CD4-positive, alpha-beta T cell (primary cell): Measurements from ENCODE around the gene MGME1. TPM values are rescaled to one million over a fixed set of nuclear protein-coding genes. Genes with fewer than 3 reads are reported as not detected.

Experiments used
- ATAC-seq: fragments of 200-7000 bp; cut with Tn5 transposase; one replicate; pipeline ENCODE4 v1.10.0; 2022; ENCODE audit warnings: mild to moderate bottlenecking; ENCODE audit not compliant: poor library complexity
- CTCF ChIA-PET: fragments of 350-600 bp; sonication (Branson Sonifier 250); formaldehyde crosslinking; loops from one replicate; lab custom pipeline; 2021; ENCODE audit warnings: antibody characterized with exemption, inconsistent platforms; lab: Charles Lee
- POLR2A ChIA-PET: fragments of 350-600 bp; sonication (Branson Sonifier 250); formaldehyde crosslinking; loops from one replicate; lab custom pipeline; 2021; ENCODE audit warnings: antibody characterized with exemption, inconsistent platforms; lab: Charles Lee
- DNase-seq, 14 experiments: peaks; one replicate each; pipeline ENCODE4 v3.0.0-alpha.2; 2013 to 2020; ENCODE audit warnings: mixed read lengths in 2 of 14
- H3K27ac ChIP-seq, 2 donors: one replicate each; pipeline versions ENCODE4 v1.5.1 to v1.7.0; 2013; ENCODE audit warnings: low read length in 2 of 2, low read depth in 1 of 2, mild to moderate bottlenecking in 1 of 2
- H3K27me3 ChIP-seq, 2 experiments: 1 replicate in 1 of 2; 2 replicates in 1 of 2; pipeline versions ENCODE4 v1.6.1 to v1.7.0; 2013; ENCODE audit warnings: low read length in 2 of 2, control low read depth in 1 of 2, mild to moderate bottlenecking in 1 of 2, moderate library complexity in 1 of 2; ENCODE audit not compliant: insufficient read depth in 2 of 2, control insufficient read depth in 1 of 2
- H3K36me3 ChIP-seq: one replicate; pipeline ENCODE4 v1.6.1; 2013; ENCODE audit warnings: low read length, control low read depth; ENCODE audit not compliant: insufficient read depth
- H3K4me1 ChIP-seq: one replicate; pipeline ENCODE4 v1.6.1; 2013; ENCODE audit warnings: low read length, control low read depth; ENCODE audit not compliant: insufficient read depth
- H3K4me3 ChIP-seq: one replicate; pipeline ENCODE4 v1.5.1; 2013; ENCODE audit warnings: mild to moderate bottlenecking, low read length, moderate library complexity
- H3K9me3 ChIP-seq, 2 experiments: 1 replicate in 1 of 2; 2 replicates in 1 of 2; pipeline versions ENCODE4 v1.6.1 to v1.7.0; 2013; ENCODE audit warnings: low read length in 2 of 2, mild to moderate bottlenecking in 2 of 2, control low read depth in 1 of 2, moderate library complexity in 1 of 2; ENCODE audit not compliant: control insufficient read depth in 1 of 2, insufficient read depth in 1 of 2
- H3K27ac Mint-ChIP-seq: one replicate; pipeline ENCODE4 v1.8.0; 2020; ENCODE audit warnings: mixed read lengths
- H3K27me3 Mint-ChIP-seq: one replicate; pipeline ENCODE4 v1.8.0; 2021; ENCODE audit warnings: mixed read lengths
- H3K36me3 Mint-ChIP-seq: one replicate; pipeline ENCODE4 v1.8.0; 2021; ENCODE audit warnings: low read depth, mixed read lengths
- H3K4me1 Mint-ChIP-seq: one replicate; pipeline ENCODE4 v1.8.0; 2021; ENCODE audit warnings: low read depth, mixed read lengths
- H3K4me3 Mint-ChIP-seq: one replicate; pipeline ENCODE4 v1.8.0; 2020; ENCODE audit warnings: mild to moderate bottlenecking, mixed read lengths
- H3K9me3 Mint-ChIP-seq: one replicate; pipeline ENCODE4 v1.8.0; 2020; ENCODE audit warnings: mixed read lengths
- intact Hi-C, 2 experiments: fragments of 100-400 bp; cut with DNase I in 1 of 2; cut with micrococcal nuclease in 1 of 2; formaldehyde crosslinking; loops; one replicate each; pipeline versions ENCODE4 v1.15.1 to v1.9.0; 2023 to 2025; cut with DNase I, micrococcal nuclease
- total RNA-seq, 174 experiments: library from RNA in 2 of 174; stranded (reverse) in 2 of 174; gene quantifications; one replicate each; pipeline ENCODE4 v1.2.3 and lab custom pipeline; 2021 to 2026
- TF ChIP-seq, protein P1 (sequence below): fragments of 200-600 bp; IDR thresholded peaks from one replicate; pipeline ENCODE4 v1.8.0; 2022; ENCODE audit warnings: antibody characterized with exemption, mild to moderate bottlenecking

MGME1 gene
- total RNA-seq, 2 experiments from 2014 or later = 4.5 to 4.6 TPM

- ChIA-PET CTCF (no interaction called here), POLR2A (no interaction called here)
- Mint-ChIP-seq H3K4me1 (peaks cover 7% of the 10 kb centered on the region), H3K36me3 (no peaks in the 10 kb centered on the region), H3K9me3 (no peaks in the 10 kb centered on the region), H3K4me3 (no peak overlapping the region), H3K27ac (no peak overlapping the region), H3K27me3 (no peaks in the 10 kb centered on the region)
- Histone ChIP-seq H3K36me3 (no peaks in the 10 kb centered on the region), H3K4me3 (no peak overlapping the region), H3K4me1 (peaks cover 7% of the 10 kb centered on the region), H3K27me3 (peaks cover 0 to 2% of the 10 kb centered on the region in 2 experiments), H3K9me3 (no peaks in the 10 kb centered on the region), H3K27ac (no peak overlapping the region)
- intact Hi-C loops = loop anchor here in 1 of 2 experiments (5.0 to 10.0 kb wide), 2 partner anchors 41 to 1194 kb away; no protein-coding TSS in a partner anchor
- DNase-seq = no peak
- no peak for ATAC-seq
- TF ChIP-seq, protein P1, sequence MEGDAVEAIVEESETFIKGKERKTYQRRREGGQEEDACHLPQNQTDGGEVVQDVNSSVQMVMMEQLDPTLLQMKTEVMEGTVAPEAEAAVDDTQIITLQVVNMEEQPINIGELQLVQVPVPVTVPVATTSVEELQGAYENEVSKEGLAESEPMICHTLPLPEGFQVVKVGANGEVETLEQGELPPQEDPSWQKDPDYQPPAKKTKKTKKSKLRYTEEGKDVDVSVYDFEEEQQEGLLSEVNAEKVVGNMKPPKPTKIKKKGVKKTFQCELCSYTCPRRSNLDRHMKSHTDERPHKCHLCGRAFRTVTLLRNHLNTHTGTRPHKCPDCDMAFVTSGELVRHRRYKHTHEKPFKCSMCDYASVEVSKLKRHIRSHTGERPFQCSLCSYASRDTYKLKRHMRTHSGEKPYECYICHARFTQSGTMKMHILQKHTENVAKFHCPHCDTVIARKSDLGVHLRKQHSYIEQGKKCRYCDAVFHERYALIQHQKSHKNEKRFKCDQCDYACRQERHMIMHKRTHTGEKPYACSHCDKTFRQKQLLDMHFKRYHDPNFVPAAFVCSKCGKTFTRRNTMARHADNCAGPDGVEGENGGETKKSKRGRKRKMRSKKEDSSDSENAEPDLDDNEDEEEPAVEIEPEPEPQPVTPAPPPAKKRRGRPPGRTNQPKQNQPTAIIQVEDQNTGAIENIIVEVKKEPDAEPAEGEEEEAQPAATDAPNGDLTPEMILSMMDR = no peak
Observed at GRCh38 chr20:17998446-17998845, 29.6 kb downstream of the MGME1 start.

- ATAC-seq (no peak), DNase-seq (no peak)
- H3K36me3 Mint-ChIP-seq = no peaks in the 10 kb centered on the region
- H3K9me3 ChIP-seq = no peaks in the 10 kb centered on the region
- H3K4me1 Mint-ChIP-seq = peaks cover 6% of the 10 kb centered on the region
- intact Hi-C loops = loop anchor here in 1 of 2 experiments (5.0 to 10.0 kb wide), 2 partner anchors 42 to 1195 kb away; no protein-coding TSS in a partner anchor
- peaks cover 0 to 2% of the 10 kb centered on the region in 2 experiments for H3K27me3 ChIP-seq
- ChIA-PET CTCF (no interaction called here), POLR2A (no interaction called here)
- H3K36me3 ChIP-seq = no peaks in the 10 kb centered on the region
- H3K4me1 ChIP-seq = peaks cover 7% of the 10 kb centered on the region
- TF ChIP-seq, protein P1 = no peak
- H3K4me3 Mint-ChIP-seq = no peak overlapping the region
- H3K27ac ChIP-seq = no peak overlapping the region
- H3K9me3 Mint-ChIP-seq = no peaks in the 10 kb centered on the region
- H3K27ac Mint-ChIP-seq = no peak overlapping the region
- H3K27me3 Mint-ChIP-seq = no peaks in the 10 kb centered on the region
- H3K4me3 ChIP-seq = no peak overlapping the region
Observed at GRCh38 chr20:17999566-17999965, 30.7 kb downstream of the MGME1 start.

GRCh38 chr20:18001131-18001921, 32.5 kb downstream of the MGME1 start:
- no peak for ATAC-seq
- POLR2A ChIA-PET = no interaction called here
- peaks cover 0 to 2% of the 10 kb centered on the region in 2 experiments for H3K27me3 ChIP-seq
- Mint-ChIP-seq H3K36me3 (no peaks in the 10 kb centered on the region), H3K4me3 (no peak overlapping the region), H3K9me3 (no peaks in the 10 kb centered on the region), H3K27ac (no peak overlapping the region), H3K4me1 (peaks cover under 1% of the 10 kb centered on the region), H3K27me3 (no peaks in the 10 kb centered on the region)
- CTCF ChIA-PET = no interaction called here
- DNase-seq = no peak
- no peaks in the 10 kb centered on the region for H3K36me3 ChIP-seq
- peaks cover 1% of the 10 kb centered on the region for H3K4me1 ChIP-seq
- H3K4me3 ChIP-seq = no peak overlapping the region
- no peak overlapping the region for H3K27ac ChIP-seq
- no peaks in the 10 kb centered on the region for H3K9me3 ChIP-seq
- intact Hi-C loops = no loop called here
- TF ChIP-seq, protein P1 = no peak
